SK-N-SH (cell line): ENCODE results near the gene PNLDC1.

Source experiments
- EZH2phosphoT487 ChIP-seq: fragments of 200-600 bp; sonication (generic); IDR thresholded peaks from 2 replicates; pipeline ENCODE4 v1.6.1; 2017; ENCODE audit warnings: low read depth, mixed run types, mild to moderate bottlenecking, antibody characterized with exemption, moderate library complexity, borderline replicate concordance
- JUND ChIP-seq: IDR thresholded peaks from 2 replicates; pipeline ENCODE4 v1.4.0; 2012
- MEF2A ChIP-seq: IDR thresholded peaks from 2 replicates; pipeline ENCODE4 v1.4.0; 2012; ENCODE audit warnings: low read depth, borderline replicate concordance
- RFX5 ChIP-seq: IDR thresholded peaks from 2 replicates; pipeline ENCODE4 v1.6.1; 2012; ENCODE audit warnings: mild to moderate bottlenecking, improper control_type of control experiment, low read length
- RXRA ChIP-seq: IDR thresholded peaks from 2 replicates; pipeline ENCODE4 v1.4.0; 2012; ENCODE audit warnings: low read depth, mild to moderate bottlenecking, borderline replicate concordance
- TAF1 ChIP-seq: IDR thresholded peaks from 2 replicates; pipeline ENCODE4 v1.6.1; 2012; ENCODE audit warnings: low read depth, mild to moderate bottlenecking, low read length, moderate library complexity, borderline replicate concordance
- TF ChIP-seq, protein P1 (sequence below): IDR thresholded peaks from 2 replicates; pipeline ENCODE4 v1.4.0; 2012; ENCODE audit warnings: low read depth, borderline replicate concordance
- TF ChIP-seq, protein P2 (sequence below): fragments of 200-600 bp; sonication (generic); IDR thresholded peaks from 2 replicates; pipeline ENCODE4 v1.6.1; 2017; ENCODE audit warnings: antibody characterized with exemption, mild to moderate bottlenecking, moderate library complexity
- TF ChIP-seq, protein P3 (sequence below): IDR thresholded peaks from 2 replicates; pipeline ENCODE4 v1.6.1; 2012; ENCODE audit warnings: mild to moderate bottlenecking, low read depth, low read length, moderate library complexity

DNA sequence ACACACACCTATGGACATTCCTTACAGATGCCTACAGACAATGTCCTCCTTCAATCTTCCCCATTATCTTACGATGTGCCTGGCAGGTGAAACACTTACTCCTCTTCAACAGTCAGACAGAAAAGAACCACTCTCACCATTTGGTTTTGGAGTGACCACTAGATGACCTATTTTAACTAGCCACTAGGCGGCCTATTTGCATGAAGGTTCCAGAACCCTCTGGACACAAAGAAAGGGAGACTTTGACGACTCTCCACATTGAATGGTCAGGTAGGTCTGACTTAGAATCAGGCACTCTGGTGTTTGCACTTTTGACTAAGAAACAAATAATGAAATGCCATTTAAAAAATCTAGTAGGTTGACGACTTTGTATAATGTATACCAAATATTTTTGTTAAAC, 42.0 kb downstream of the PNLDC1 start:
- TF ChIP-seq EZH2phosphoT487: no peak
- no peak for TF ChIP-seq RFX5
- TF ChIP-seq, protein P1, sequence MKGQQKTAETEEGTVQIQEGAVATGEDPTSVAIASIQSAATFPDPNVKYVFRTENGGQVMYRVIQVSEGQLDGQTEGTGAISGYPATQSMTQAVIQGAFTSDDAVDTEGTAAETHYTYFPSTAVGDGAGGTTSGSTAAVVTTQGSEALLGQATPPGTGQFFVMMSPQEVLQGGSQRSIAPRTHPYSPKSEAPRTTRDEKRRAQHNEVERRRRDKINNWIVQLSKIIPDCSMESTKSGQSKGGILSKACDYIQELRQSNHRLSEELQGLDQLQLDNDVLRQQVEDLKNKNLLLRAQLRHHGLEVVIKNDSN: no peak
- TF ChIP-seq MEF2A: no peak
- no peak for TF ChIP-seq RXRA
- no peak for TF ChIP-seq JUND
- TF ChIP-seq, protein P2, sequence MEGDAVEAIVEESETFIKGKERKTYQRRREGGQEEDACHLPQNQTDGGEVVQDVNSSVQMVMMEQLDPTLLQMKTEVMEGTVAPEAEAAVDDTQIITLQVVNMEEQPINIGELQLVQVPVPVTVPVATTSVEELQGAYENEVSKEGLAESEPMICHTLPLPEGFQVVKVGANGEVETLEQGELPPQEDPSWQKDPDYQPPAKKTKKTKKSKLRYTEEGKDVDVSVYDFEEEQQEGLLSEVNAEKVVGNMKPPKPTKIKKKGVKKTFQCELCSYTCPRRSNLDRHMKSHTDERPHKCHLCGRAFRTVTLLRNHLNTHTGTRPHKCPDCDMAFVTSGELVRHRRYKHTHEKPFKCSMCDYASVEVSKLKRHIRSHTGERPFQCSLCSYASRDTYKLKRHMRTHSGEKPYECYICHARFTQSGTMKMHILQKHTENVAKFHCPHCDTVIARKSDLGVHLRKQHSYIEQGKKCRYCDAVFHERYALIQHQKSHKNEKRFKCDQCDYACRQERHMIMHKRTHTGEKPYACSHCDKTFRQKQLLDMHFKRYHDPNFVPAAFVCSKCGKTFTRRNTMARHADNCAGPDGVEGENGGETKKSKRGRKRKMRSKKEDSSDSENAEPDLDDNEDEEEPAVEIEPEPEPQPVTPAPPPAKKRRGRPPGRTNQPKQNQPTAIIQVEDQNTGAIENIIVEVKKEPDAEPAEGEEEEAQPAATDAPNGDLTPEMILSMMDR: peak; percentile 47
- TF ChIP-seq, protein P3, sequence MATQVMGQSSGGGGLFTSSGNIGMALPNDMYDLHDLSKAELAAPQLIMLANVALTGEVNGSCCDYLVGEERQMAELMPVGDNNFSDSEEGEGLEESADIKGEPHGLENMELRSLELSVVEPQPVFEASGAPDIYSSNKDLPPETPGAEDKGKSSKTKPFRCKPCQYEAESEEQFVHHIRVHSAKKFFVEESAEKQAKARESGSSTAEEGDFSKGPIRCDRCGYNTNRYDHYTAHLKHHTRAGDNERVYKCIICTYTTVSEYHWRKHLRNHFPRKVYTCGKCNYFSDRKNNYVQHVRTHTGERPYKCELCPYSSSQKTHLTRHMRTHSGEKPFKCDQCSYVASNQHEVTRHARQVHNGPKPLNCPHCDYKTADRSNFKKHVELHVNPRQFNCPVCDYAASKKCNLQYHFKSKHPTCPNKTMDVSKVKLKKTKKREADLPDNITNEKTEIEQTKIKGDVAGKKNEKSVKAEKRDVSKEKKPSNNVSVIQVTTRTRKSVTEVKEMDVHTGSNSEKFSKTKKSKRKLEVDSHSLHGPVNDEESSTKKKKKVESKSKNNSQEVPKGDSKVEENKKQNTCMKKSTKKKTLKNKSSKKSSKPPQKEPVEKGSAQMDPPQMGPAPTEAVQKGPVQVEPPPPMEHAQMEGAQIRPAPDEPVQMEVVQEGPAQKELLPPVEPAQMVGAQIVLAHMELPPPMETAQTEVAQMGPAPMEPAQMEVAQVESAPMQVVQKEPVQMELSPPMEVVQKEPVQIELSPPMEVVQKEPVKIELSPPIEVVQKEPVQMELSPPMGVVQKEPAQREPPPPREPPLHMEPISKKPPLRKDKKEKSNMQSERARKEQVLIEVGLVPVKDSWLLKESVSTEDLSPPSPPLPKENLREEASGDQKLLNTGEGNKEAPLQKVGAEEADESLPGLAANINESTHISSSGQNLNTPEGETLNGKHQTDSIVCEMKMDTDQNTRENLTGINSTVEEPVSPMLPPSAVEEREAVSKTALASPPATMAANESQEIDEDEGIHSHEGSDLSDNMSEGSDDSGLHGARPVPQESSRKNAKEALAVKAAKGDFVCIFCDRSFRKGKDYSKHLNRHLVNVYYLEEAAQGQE: no peak
- TF ChIP-seq TAF1: no peak
